SK-N-DZ (cell line): ENCODE results near the gene RARB.

Experiments
- DNase-seq: peaks from one replicate; pipeline ENCODE4 v3.0.0-alpha.2; 2015; ENCODE audit warnings: low spot score

The RARB gene

GRCh38 chr3:25471081-25471768, 43.2 kb downstream of the RARB start:
- no peak for DNase-seq

- no peak for DNase-seq
These were observed 44.1 kb downstream of the RARB start for GRCh38 chr3:25472153-25472552.

- DNase-seq = no peak
These were observed 44.7 kb downstream of the RARB start for GRCh38 chr3:25472731-25473130.

GRCh38 chr3:25473246-25473645, 45.2 kb downstream of the RARB start:
- DNase-seq = no peak

- DNase-seq = no peak
These were observed 46.0 kb downstream of the RARB start for GRCh38 chr3:25474052-25474451.

- no peak for DNase-seq
These were observed 48.6 kb downstream of the RARB start for GRCh38 chr3:25476639-25477038.

GRCh38 chr3:25478211-25478757, 50.2 kb downstream of the RARB start:
- no peak for DNase-seq

- no peak for DNase-seq
These were observed 51.1 kb downstream of the RARB start for GRCh38 chr3:25478964-25479726.

GRCh38 chr3:25479727-25480010, 51.6 kb downstream of the RARB start:
- no peak for DNase-seq

- no peak for DNase-seq
These were observed 52.7 kb downstream of the RARB start for GRCh38 chr3:25480811-25481210.

GRCh38 chr3:25481386-25481785, 53.3 kb downstream of the RARB start:
- DNase-seq = no peak

- no peak for DNase-seq
These were observed 55.4 kb downstream of the RARB start for GRCh38 chr3:25483456-25483855.

- peak; percentile 63 for DNase-seq
These were observed 57.6 kb downstream of the RARB start for GRCh38 chr3:25485673-25486072.

GRCh38 chr3:25486932-25487331, 58.9 kb downstream of the RARB start:
- DNase-seq = no peak

GRCh38 chr3:25489858-25490593, 62.0 kb downstream of the RARB start:
- DNase-seq = no peak

- DNase-seq = no peak
These were observed 65.2 kb downstream of the RARB start for GRCh38 chr3:25493246-25493645.

- DNase-seq = no peak
These were observed 65.7 kb downstream of the RARB start for GRCh38 chr3:25493786-25494185.

GRCh38 chr3:25495304-25495703, 67.2 kb downstream of the RARB start:
- DNase-seq = no peak

- no peak for DNase-seq
These were observed 67.7 kb downstream of the RARB start for GRCh38 chr3:25495726-25496253.

GRCh38 chr3:25497096-25497495, 69.0 kb downstream of the RARB start:
- DNase-seq = no peak

- DNase-seq = no peak
These were observed 72.7 kb downstream of the RARB start for GRCh38 chr3:25500706-25501210.

- no peak for DNase-seq
These were observed 74.2 kb downstream of the RARB start for GRCh38 chr3:25502233-25502632.
